Measurements from ENCODE around the gene NFIB. TPM values are rescaled to one million over a fixed set of nuclear protein-coding genes. Genes with fewer than 3 reads are reported as not detected.

NFIB gene
- total and polyA plus RNA-seq, 10 of the 15 experiments (the other 5 are each of a cell fraction or from before 2014, with no cell fraction given), result under 0.01 to 0.19 (median 0.05) TPM; not detected in 3

GRCh38 chr9:14170973-14171596 lies 142.9 kb downstream of the NFIB start:
- Histone ChIP-seq H3K9me3 (replicated peaks; ENCODE audit: control insufficient read depth, insufficient read depth, low read length) (no peaks in the 10 kb centered on the region), H3K9ac (ENCODE audit: control insufficient read depth, insufficient read depth, low read length) (no peak overlapping the region), H3K79me2 (ENCODE audit: control insufficient read depth, insufficient read depth, low read length) (no peaks in the 10 kb centered on the region), H3K4me1 (ENCODE audit: control insufficient read depth, insufficient read depth, low read length) (no peaks in the 10 kb centered on the region), H3K27ac (ENCODE audit: control insufficient read depth, insufficient read depth) (no peak overlapping the region), H3K4me2 (ENCODE audit: control insufficient read depth, insufficient read depth) (no peak overlapping the region), H3K36me3 (ENCODE audit: control insufficient read depth in 2 of 2, insufficient read depth in 2 of 2, low read length in 1 of 2) (no peaks in the 10 kb centered on the region), H2AFZ (ENCODE audit: control insufficient read depth, low read depth, low read length) (no peak overlapping the region), H3K27me3 (replicated peaks in 1 of 2; ENCODE audit: control insufficient read depth in 2 of 2, insufficient read depth in 2 of 2, low read length in 1 of 2) (no peaks in the 10 kb centered on the region), H3K4me3 (no peak overlapping the region), H4K20me1 (ENCODE audit: control insufficient read depth, insufficient read depth) (no peaks in the 10 kb centered on the region)
- CTCF ChIA-PET, result no interaction called here
- BruUV-seq (replicated peaks), result no TSS peak
- intact Hi-C loops (cut with micrococcal nuclease; ENCODE audit: unreplicated experiment) (no loop called here), in situ Hi-C loops (cut with MboI) (no loop called here)
- DNase-seq (ENCODE audit: low read depth, low spot score) (no peak), ATAC-seq (peak; percentile 68), FAIRE-seq (no peak)
- SMC1A ChIA-PET (ENCODE audit: uncharacterized antibody, unreplicated experiment), result no interaction called here
- no peak for TF ChIP-seq NFYA (IDR thresholded peaks at IDR 0.05; ENCODE audit: borderline replicate concordance, low read depth, low read length)
- TF ChIP-seq SIX5 (IDR thresholded peaks at IDR 0.05; ENCODE audit: low read depth, low read length, severe bottlenecking), result no peak
- no peak for TF ChIP-seq MXI1 (IDR thresholded peaks at IDR 0.05; ENCODE audit: low read depth, low read length)
- TF ChIP-seq, protein P1, sequence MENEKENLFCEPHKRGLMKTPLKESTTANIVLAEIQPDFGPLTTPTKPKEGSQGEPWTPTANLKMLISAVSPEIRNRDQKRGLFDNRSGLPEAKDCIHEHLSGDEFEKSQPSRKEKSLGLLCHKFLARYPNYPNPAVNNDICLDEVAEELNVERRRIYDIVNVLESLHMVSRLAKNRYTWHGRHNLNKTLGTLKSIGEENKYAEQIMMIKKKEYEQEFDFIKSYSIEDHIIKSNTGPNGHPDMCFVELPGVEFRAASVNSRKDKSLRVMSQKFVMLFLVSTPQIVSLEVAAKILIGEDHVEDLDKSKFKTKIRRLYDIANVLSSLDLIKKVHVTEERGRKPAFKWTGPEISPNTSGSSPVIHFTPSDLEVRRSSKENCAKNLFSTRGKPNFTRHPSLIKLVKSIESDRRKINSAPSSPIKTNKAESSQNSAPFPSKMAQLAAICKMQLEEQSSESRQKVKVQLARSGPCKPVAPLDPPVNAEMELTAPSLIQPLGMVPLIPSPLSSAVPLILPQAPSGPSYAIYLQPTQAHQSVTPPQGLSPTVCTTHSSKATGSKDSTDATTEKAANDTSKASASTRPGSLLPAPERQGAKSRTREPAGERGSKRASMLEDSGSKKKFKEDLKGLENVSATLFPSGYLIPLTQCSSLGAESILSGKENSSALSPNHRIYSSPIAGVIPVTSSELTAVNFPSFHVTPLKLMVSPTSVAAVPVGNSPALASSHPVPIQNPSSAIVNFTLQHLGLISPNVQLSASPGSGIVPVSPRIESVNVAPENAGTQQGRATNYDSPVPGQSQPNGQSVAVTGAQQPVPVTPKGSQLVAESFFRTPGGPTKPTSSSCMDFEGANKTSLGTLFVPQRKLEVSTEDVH (IDR thresholded peaks at IDR 0.05; ENCODE audit: low read depth, partially characterized antibody), result no peak
- no peak for TF ChIP-seq CHD4 (IDR thresholded peaks at IDR 0.05)
- TF ChIP-seq GABPA (IDR thresholded peaks at IDR 0.05; ENCODE audit: low read depth), result no peak
- TF ChIP-seq STAT1 (conservative IDR thresholded peaks at IDR 0.05), result no peak
- WGBS (ENCODE audit: insufficient coverage, insufficient replicate concordance, low lambda C conversion rate, missing lambda C conversion rate), result 7% methylated on average over 5 of the region's 5 CpGs
- POLR2A ChIA-PET, result no interaction called here
- RAD21 ChIA-PET (ENCODE audit: unreplicated experiment), result no interaction called here

Data from GM12878 (cell line).